ENCODE results near the gene OLIG2. TPM values are rescaled to one million over a fixed set of nuclear protein-coding genes. Genes with fewer than 3 reads are reported as not detected.

OLIG2 gene
- total RNA-seq, 1 experiment from 2014 or later: not detected

DNA sequence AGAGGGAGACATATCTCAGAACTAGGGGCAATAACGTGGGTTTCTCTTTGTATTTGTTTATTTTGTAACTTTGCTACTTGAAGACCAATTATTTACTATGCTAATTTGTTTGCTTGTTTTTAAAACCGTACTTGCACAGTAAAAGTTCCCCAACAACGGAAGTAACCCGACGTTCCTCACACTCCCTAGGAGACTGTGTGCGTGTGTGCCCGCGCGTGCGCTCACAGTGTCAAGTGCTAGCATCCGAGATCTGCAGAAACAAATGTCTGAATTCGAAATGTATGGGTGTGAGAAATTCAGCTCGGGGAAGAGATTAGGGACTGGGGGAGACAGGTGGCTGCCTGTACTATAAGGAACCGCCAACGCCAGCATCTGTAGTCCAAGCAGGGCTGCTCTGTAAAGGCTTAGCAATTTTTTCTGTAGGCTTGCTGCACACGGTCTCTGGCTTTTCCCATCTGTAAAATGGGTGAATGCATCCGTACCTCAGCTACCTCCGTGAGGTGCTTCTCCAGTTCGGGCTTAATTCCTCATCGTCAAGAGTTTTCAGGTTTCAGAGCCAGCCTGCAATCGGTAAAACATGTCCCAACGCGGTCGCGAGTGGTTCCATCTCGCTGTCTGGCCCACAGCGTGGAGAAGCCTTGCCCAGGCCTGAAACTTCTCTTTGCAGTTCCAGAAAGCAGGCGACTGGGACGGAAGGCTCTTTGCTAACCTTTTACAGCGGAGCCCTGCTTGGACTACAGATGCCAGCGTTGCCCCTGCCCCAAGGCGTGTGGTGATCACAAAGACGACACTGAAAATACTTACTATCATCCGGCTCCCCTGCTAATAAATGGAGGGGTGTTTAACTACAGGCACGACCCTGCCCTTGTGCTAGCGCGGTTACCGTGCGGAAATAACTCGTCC, 1.3 kb upstream of the OLIG2 start:
- DNase-seq (ENCODE audit: low read depth, low spot score) (no peak), ATAC-seq (no peak)
- no peaks in the 10 kb centered on the region for H3K4me1 ChIP-seq (ENCODE audit: control insufficient read depth in 1 of 2, insufficient read depth in 2 of 2, low read length in 2 of 2)
- no peaks in the 10 kb centered on the region for H4K20me1 ChIP-seq (ENCODE audit: insufficient read depth)
- H3K36me3 ChIP-seq (ENCODE audit: control insufficient read depth in 1 of 2, insufficient read depth in 2 of 2, low read length in 2 of 2): no peaks in the 10 kb centered on the region
- ChIA-PET RAD21 (ENCODE audit: low non-redundant PET in 1 of 2, low total read pairs in 2 of 2, uncharacterized antibody in 2 of 2, unreplicated experiment in 2 of 2) (no interaction called here), CTCF (no interaction called here), POLR2A (no interaction called here)
- H3K9me3 ChIP-seq (ENCODE audit: control insufficient read depth in 1 of 2, insufficient read depth in 1 of 2, low read depth in 1 of 2, low read length in 2 of 2): no peaks in the 10 kb centered on the region
- no peak overlapping the region for H2AFZ ChIP-seq (ENCODE audit: low read depth, low read length, poor library complexity, severe bottlenecking)
- TF ChIP-seq, protein P1, sequence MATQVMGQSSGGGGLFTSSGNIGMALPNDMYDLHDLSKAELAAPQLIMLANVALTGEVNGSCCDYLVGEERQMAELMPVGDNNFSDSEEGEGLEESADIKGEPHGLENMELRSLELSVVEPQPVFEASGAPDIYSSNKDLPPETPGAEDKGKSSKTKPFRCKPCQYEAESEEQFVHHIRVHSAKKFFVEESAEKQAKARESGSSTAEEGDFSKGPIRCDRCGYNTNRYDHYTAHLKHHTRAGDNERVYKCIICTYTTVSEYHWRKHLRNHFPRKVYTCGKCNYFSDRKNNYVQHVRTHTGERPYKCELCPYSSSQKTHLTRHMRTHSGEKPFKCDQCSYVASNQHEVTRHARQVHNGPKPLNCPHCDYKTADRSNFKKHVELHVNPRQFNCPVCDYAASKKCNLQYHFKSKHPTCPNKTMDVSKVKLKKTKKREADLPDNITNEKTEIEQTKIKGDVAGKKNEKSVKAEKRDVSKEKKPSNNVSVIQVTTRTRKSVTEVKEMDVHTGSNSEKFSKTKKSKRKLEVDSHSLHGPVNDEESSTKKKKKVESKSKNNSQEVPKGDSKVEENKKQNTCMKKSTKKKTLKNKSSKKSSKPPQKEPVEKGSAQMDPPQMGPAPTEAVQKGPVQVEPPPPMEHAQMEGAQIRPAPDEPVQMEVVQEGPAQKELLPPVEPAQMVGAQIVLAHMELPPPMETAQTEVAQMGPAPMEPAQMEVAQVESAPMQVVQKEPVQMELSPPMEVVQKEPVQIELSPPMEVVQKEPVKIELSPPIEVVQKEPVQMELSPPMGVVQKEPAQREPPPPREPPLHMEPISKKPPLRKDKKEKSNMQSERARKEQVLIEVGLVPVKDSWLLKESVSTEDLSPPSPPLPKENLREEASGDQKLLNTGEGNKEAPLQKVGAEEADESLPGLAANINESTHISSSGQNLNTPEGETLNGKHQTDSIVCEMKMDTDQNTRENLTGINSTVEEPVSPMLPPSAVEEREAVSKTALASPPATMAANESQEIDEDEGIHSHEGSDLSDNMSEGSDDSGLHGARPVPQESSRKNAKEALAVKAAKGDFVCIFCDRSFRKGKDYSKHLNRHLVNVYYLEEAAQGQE (IDR thresholded peaks at IDR 0.05; ENCODE audit: low read depth): no peak
- TF ChIP-seq SRF (IDR thresholded peaks at IDR 0.05; ENCODE audit: low read depth) (no peak), EGR1 (IDR thresholded peaks at IDR 0.05; ENCODE audit: low read depth) (no peak), SIN3A (IDR thresholded peaks at IDR 0.05; ENCODE audit: low read depth) (no peak), CEBPB (IDR thresholded peaks at IDR 0.05; ENCODE audit: low read depth) (no peak), POLR2A (IDR thresholded peaks at IDR 0.05; ENCODE audit: borderline replicate concordance, extremely low read depth, insufficient read depth, insufficient read length) (no peak), EZH2 (IDR thresholded peaks at IDR 0.05) (no peak), MAX (IDR thresholded peaks at IDR 0.05) (no peak), ELF1 (IDR thresholded peaks at IDR 0.05; ENCODE audit: borderline replicate concordance, low read depth) (no peak), RAD21 (IDR thresholded peaks at IDR 0.05; ENCODE audit: low read depth) (no peak), ZFX (IDR thresholded peaks at IDR 0.05) (no peak), TCF7L2 (IDR thresholded peaks at IDR 0.05; ENCODE audit: borderline replicate concordance, extremely low read depth, insufficient read depth, insufficient read length) (no peak), ZNF274 (IDR thresholded peaks at IDR 0.05; ENCODE audit: low read depth, low read length) (no peak), SP1 (IDR thresholded peaks at IDR 0.05; ENCODE audit: low read depth) (no peak), EZH2phosphoT487 (IDR thresholded peaks at IDR 0.05; ENCODE audit: borderline replicate concordance) (no peak), JUND (IDR thresholded peaks at IDR 0.05) (no peak), CBX3 (IDR thresholded peaks at IDR 0.05; ENCODE audit: low read depth) (no peak), ZBTB33 (IDR thresholded peaks at IDR 0.05; ENCODE audit: extremely low read depth, insufficient replicate concordance, low read length) (no peak), FOSL1 (IDR thresholded peaks at IDR 0.05; ENCODE audit: low read depth) (no peak)
- TF ChIP-seq, protein P2, sequence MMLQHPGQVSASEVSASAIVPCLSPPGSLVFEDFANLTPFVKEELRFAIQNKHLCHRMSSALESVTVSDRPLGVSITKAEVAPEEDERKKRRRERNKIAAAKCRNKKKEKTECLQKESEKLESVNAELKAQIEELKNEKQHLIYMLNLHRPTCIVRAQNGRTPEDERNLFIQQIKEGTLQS (IDR thresholded peaks at IDR 0.05): no peak
- H3K27ac ChIP-seq (ENCODE audit: low read depth, low read length): no peak overlapping the region
- H3K9me2 ChIP-seq (ENCODE audit: insufficient read depth): no peaks in the 10 kb centered on the region
- H3K27me3 ChIP-seq (ENCODE audit: insufficient read depth, low read length): peaks cover 9% of the 10 kb centered on the region; the same call in 1 of the 2 replicates
- H3K4me3 ChIP-seq (replicated peaks in 1 of 2; ENCODE audit: low read depth in 1 of 2, low read length in 2 of 2): no peak overlapping the region
- H3K9ac ChIP-seq (ENCODE audit: low read length): no peak overlapping the region
- H3K4me2 ChIP-seq (ENCODE audit: low read length): no peak overlapping the region
- no peaks in the 10 kb centered on the region for H3K79me2 ChIP-seq (ENCODE audit: insufficient read depth, low read length)
- BruUV-seq (replicated peaks): no TSS peak
- intact Hi-C loops (cut with micrococcal nuclease): no loop called here
